ELF-1 (cell line): ENCODE data around the gene PARS2.
A peak's percentile ranks its signal among the peaks of the same experiment; 100 is the strongest.
"Not testable (repeated sequence)": the region's sequence is repeated elsewhere in the genome, so short reads cannot be mapped to it uniquely, and the experiment has no call there.

Experiments
- DNase-seq: peaks from one replicate; pipeline ENCODE4 v3.0.0-alpha.2; 2016; ENCODE audit warnings: low read depth, low spot score

The PARS2 gene

GRCh38 chr1:54800041-54800898 is 35.9 kb upstream of the PARS2 start:
- DNase-seq: peak; percentile 27

- no peak for DNase-seq
Observed at GRCh38 chr1:54798769-54799641, 34.7 kb upstream of the PARS2 start.

- DNase-seq: no peak
Observed at GRCh38 chr1:54798206-54798605, 33.9 kb upstream of the PARS2 start.

GRCh38 chr1:54796902-54797301 is 32.6 kb upstream of the PARS2 start:
- DNase-seq: no peak

- DNase-seq: no peak
Observed at GRCh38 chr1:54795841-54796468, 31.6 kb upstream of the PARS2 start.

- no peak for DNase-seq
Observed at GRCh38 chr1:54795356-54795665, 31.0 kb upstream of the PARS2 start.

GRCh38 chr1:54794451-54795355 is 30.4 kb upstream of the PARS2 start:
- DNase-seq: peak; percentile 23

GRCh38 chr1:54792686-54793282 is 28.5 kb upstream of the PARS2 start:
- no peak for DNase-seq

- DNase-seq: peak; percentile 78
Observed at GRCh38 chr1:54791880-54792522, 27.7 kb upstream of the PARS2 start.

GRCh38 chr1:54788459-54788858 is 24.1 kb upstream of the PARS2 start:
- DNase-seq: no peak

- DNase-seq: no peak
Observed at GRCh38 chr1:54787604-54788003, 23.3 kb upstream of the PARS2 start.

GRCh38 chr1:54786778-54787177 is 22.5 kb upstream of the PARS2 start:
- no peak for DNase-seq

GRCh38 chr1:54784066-54784465 is 19.7 kb upstream of the PARS2 start:
- DNase-seq: no peak

- no peak for DNase-seq
Observed at GRCh38 chr1:54782588-54782987, 18.3 kb upstream of the PARS2 start.

GRCh38 chr1:54782156-54782555 is 17.8 kb upstream of the PARS2 start:
- no peak for DNase-seq

GRCh38 chr1:54781023-54781723 is 16.9 kb upstream of the PARS2 start:
- DNase-seq: peak; percentile 63

GRCh38 chr1:54777431-54777830 is 13.1 kb upstream of the PARS2 start:
- no peak for DNase-seq

GRCh38 chr1:54777011-54777410 is 12.7 kb upstream of the PARS2 start:
- no peak for DNase-seq

GRCh38 chr1:54775828-54776721 is 11.8 kb upstream of the PARS2 start:
- not testable (repeated sequence) for DNase-seq
